Trophoblast cell (in vitro differentiated cells and primary cell): ENCODE data around the gene EEFSEC.

Experiments
- DNase-seq, 2 donors: peaks; one replicate each; pipeline ENCODE4 v3.0.0-alpha.2; 2016
- H2AFZ ChIP-seq: 2 replicates; pipeline ENCODE4 v1.6.1; 2013; ENCODE audit warnings: low read length, moderate library complexity, mild to moderate bottlenecking; ENCODE audit not compliant: insufficient read depth, poor library complexity
- H2AK5ac ChIP-seq: 2 replicates; pipeline ENCODE4 v1.6.1; 2013; ENCODE audit warnings: mild to moderate bottlenecking, low read length
- H2BK120ac ChIP-seq: 2 replicates; pipeline ENCODE4 v1.6.1; 2013; ENCODE audit warnings: low read length, mild to moderate bottlenecking, moderate library complexity; ENCODE audit not compliant: insufficient read depth, poor library complexity
- H2BK12ac ChIP-seq: 2 replicates; pipeline ENCODE4 v1.6.1; 2013; ENCODE audit warnings: mild to moderate bottlenecking, low read length, moderate library complexity
- H2BK5ac ChIP-seq: 2 replicates; pipeline ENCODE4 v1.6.1; 2013; ENCODE audit warnings: low read length, low read depth, moderate library complexity, mild to moderate bottlenecking; ENCODE audit not compliant: poor library complexity
- H3K14ac ChIP-seq: 2 replicates; pipeline ENCODE4 v1.6.1; 2013; ENCODE audit warnings: mild to moderate bottlenecking, low read length
- H3K18ac ChIP-seq: 2 replicates; pipeline ENCODE4 v1.6.1; 2013; ENCODE audit warnings: mild to moderate bottlenecking, low read length
- H3K23ac ChIP-seq: 2 replicates; pipeline ENCODE4 v1.6.1; 2013; ENCODE audit warnings: low read length
- H3K27ac ChIP-seq: 2 replicates; pipeline ENCODE4 v1.5.1; 2013; ENCODE audit warnings: low read depth, mild to moderate bottlenecking, inconsistent platforms, low read length, moderate library complexity
- H3K27me3 ChIP-seq: 2 replicates; pipeline ENCODE4 v1.6.1; 2013; ENCODE audit warnings: inconsistent platforms, mild to moderate bottlenecking, low read length, moderate library complexity; ENCODE audit not compliant: insufficient read depth
- H3K36me3 ChIP-seq, 2 experiments: 1 replicate in 1 of 2; 2 replicates in 1 of 2; pipeline ENCODE4 v1.6.1; 2013; ENCODE audit warnings: low read length in 2 of 2, mild to moderate bottlenecking in 2 of 2, moderate library complexity in 1 of 2; ENCODE audit not compliant: insufficient read depth in 2 of 2, control insufficient read depth in 1 of 2
- H3K4ac ChIP-seq: 2 replicates; pipeline ENCODE4 v1.6.1; 2013; ENCODE audit warnings: low read depth, mild to moderate bottlenecking, low read length, moderate library complexity
- H3K4me1 ChIP-seq, 2 experiments: 1 replicate in 1 of 2; 2 replicates in 1 of 2; pipeline ENCODE4 v1.6.1; 2013; ENCODE audit warnings: low read length in 2 of 2, mild to moderate bottlenecking in 2 of 2, moderate library complexity in 1 of 2; ENCODE audit not compliant: insufficient read depth in 2 of 2, control insufficient read depth in 1 of 2
- H3K4me2 ChIP-seq: 2 replicates; pipeline ENCODE4 v1.6.1; 2013; ENCODE audit warnings: inconsistent platforms, mild to moderate bottlenecking, low read length, moderate library complexity
- H3K4me3 ChIP-seq: 2 replicates; pipeline ENCODE4 v1.5.1; 2013; ENCODE audit warnings: mild to moderate bottlenecking, low read depth, low read length, inconsistent platforms
- H3K79me1 ChIP-seq: one replicate; pipeline ENCODE4 v1.6.1; 2013; ENCODE audit warnings: low read length
- H3K79me2 ChIP-seq: 2 replicates; pipeline ENCODE4 v1.6.1; 2013; ENCODE audit warnings: low read length, mild to moderate bottlenecking; ENCODE audit not compliant: control insufficient read depth, insufficient read depth, poor library complexity
- H3K9ac ChIP-seq: 2 replicates; pipeline ENCODE4 v1.6.1; 2013; ENCODE audit warnings: mild to moderate bottlenecking, low read length
- H3K9me3 ChIP-seq: 2 replicates; pipeline ENCODE4 v1.6.1; 2013; ENCODE audit warnings: low read depth, mild to moderate bottlenecking, control low read depth, inconsistent platforms, low read length; ENCODE audit not compliant: insufficient read depth
- H4K12ac ChIP-seq: 2 replicates; pipeline ENCODE4 v1.6.1; 2013; ENCODE audit warnings: low read depth, mild to moderate bottlenecking, low read length, moderate library complexity
- H4K8ac ChIP-seq: 2 replicates; pipeline ENCODE4 v1.6.1; 2013; ENCODE audit warnings: low read depth, mild to moderate bottlenecking, low read length, moderate library complexity
- H4K91ac ChIP-seq: one replicate; pipeline ENCODE4 v1.6.1; 2013; ENCODE audit warnings: low read depth, mild to moderate bottlenecking, low read length, moderate library complexity
- WGBS: extraction: QIAGEN DNeasy Blood & Tissue Kit; methylation state at CpG from one replicate; pipeline ENCODE4 v1.1.7; 2013; ENCODE audit warnings: missing lambda C conversion rate; ENCODE audit not compliant: insufficient read length, insufficient coverage; ENCODE audit errors: extremely low coverage; 5-methylcytosine and 5-hydroxymethylcytosine counted together

The EEFSEC gene

DNA sequence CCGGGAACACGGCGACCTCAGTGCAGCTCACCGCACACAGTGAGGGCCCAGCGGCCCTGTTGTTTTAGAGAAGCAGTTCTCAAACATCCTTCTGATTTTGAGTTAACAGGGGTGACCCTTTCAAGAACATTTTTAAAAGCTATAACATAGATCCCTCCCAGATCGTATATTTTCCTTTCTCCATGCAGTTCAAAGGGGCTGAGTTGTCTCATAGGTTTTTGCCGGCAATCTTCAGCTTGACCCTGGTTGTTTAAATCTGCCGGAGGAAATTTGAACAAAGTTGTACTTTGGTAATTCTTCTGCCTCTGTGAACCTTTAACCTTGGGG lies 14.3 kb downstream of the EEFSEC start:
- H3K9me3 ChIP-seq = peaks cover 6% of the 10 kb centered on the region
- no peak overlapping the region for H3K18ac ChIP-seq
- no peak overlapping the region for H3K14ac ChIP-seq
- H2BK5ac ChIP-seq = no peak overlapping the region
- H4K12ac ChIP-seq = no peak overlapping the region
- H3K27ac ChIP-seq = no peak overlapping the region
- no peak for DNase-seq
- no peak overlapping the region for H2BK120ac ChIP-seq
- no peak overlapping the region for H3K9ac ChIP-seq
- H2AFZ ChIP-seq = no peak overlapping the region
- no peaks in the 10 kb centered on the region for H3K79me2 ChIP-seq
- H3K23ac ChIP-seq = no peak overlapping the region
- no peaks in the 10 kb centered on the region for H3K79me1 ChIP-seq
- H4K8ac ChIP-seq = no peak overlapping the region
- H4K91ac ChIP-seq = no peak overlapping the region
- H3K4me2 ChIP-seq = no peak overlapping the region
- H3K4me1 ChIP-seq = peaks cover 0 to 3% of the 10 kb centered on the region in 2 experiments
- no peak overlapping the region for H3K4ac ChIP-seq
- H2BK12ac ChIP-seq = no peak overlapping the region
- WGBS = no CpG with 5 or more reads among the region's 8 CpGs
- no peak overlapping the region for H2AK5ac ChIP-seq
- no peaks in the 10 kb centered on the region for H3K36me3 ChIP-seq
- no peak overlapping the region for H3K4me3 ChIP-seq
- H3K27me3 ChIP-seq = no peaks in the 10 kb centered on the region

DNA sequence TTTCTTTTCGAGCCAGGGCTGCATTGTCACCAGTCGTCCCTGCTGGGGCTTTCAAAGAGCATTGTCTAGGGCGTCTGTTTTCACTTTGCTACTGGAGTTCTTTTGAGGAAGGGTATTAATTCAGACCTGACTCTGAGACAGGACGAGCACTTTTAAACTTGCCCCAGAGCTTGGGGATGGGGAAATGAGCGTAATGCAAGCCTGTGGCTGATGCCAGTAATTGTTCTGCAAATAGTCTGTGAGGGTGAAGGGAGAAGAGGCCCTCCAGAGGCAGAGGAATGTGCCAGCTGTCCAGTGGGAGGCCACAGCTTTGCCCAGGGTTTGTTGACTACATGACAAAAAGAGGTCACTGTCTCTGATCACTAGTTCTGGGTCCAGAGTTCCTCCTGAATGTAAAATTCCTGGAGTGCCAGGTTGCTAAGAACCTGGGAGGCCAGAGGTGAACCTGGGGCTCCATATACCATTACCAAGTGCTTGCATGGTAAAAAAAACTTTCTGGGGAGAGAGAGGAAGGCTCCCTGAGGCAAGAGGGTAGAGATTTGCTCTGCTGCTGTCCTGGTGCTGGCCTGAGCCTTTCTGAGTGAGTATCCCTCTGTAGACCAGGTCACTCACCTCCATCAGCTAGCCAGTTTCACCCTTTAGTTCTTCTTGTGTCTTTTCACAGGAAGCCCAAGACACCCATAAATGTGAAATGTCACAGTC lies 14.8 kb downstream of the EEFSEC start:
- Histone ChIP-seq H4K12ac (no peak overlapping the region), H3K36me3 (no peaks in the 10 kb centered on the region), H3K4me3 (no peak overlapping the region), H2BK120ac (no peak overlapping the region), H3K14ac (no peak overlapping the region), H3K79me1 (no peaks in the 10 kb centered on the region), H3K27ac (no peak overlapping the region), H3K27me3 (no peaks in the 10 kb centered on the region), H3K9me3 (peaks cover 6% of the 10 kb centered on the region), H4K8ac (no peak overlapping the region), H3K18ac (no peak overlapping the region), H3K4me2 (no peak overlapping the region), H3K79me2 (no peaks in the 10 kb centered on the region), H4K91ac (peak overlapping the region; percentile 12), H2AK5ac (no peak overlapping the region), H3K9ac (no peak overlapping the region), H3K4ac (no peak overlapping the region), H3K4me1 (peaks cover 0 to 3% of the 10 kb centered on the region in 2 experiments), H2BK5ac (no peak overlapping the region), H2AFZ (no peak overlapping the region), H2BK12ac (no peak overlapping the region), H3K23ac (no peak overlapping the region)
- no peak for DNase-seq
- WGBS = no CpG with 5 or more reads among the region's 5 CpGs

DNA sequence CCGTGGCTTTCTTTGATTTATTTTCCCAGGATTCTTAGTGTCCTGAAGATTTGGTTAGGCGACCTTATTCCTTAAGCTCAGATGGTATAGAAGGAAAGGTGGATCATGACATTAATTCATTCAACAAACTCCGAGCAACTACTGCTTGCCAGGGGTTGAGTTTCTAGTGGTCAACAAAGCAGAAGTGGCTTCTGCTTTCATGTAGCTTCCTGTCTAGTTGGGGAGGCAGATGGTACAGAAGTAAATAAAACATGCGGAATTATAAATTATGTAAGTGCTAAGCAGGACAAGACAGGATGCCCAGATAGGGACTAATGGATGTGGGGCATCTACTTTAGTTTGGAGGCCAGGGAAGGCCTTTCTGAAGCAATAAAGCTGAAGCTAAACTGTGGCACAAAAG lies 15.6 kb downstream of the EEFSEC start:
- WGBS = no CpG with 5 or more reads among the region's 4 CpGs

DNA sequence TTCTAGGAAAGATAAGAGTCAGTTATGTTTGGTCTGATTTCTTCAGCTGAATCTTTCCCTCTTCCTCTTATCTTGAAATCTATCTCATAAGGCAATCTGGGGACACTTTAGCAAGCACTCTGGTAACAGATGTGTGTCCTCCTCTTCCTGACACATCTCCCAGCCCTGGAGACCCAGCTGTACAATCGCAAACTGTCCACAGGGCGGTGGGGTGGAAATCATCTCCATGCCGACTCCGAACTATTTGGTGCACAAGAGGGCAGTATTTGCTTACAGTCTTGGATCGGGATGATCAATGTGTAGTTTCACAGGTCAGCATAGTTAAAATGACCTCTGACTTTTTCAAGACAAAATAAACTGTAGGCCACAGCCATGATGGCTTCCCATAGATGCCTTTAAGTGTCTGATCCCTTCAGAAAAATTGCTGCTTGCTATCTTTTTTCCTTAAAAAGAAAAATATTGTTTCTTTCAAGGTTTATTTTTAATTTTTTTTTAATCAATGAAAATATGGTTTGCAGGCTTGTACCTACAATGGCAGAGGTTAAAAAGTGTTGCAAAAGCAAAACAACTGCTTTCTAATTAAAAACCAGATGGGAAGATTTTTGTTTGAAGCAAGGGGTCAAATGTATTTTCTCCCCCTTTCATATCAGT lies 17.7 kb downstream of the EEFSEC start:
- H3K36me3 ChIP-seq = no peaks in the 10 kb centered on the region
- H3K4me1 ChIP-seq = peaks cover 2 to 3% of the 10 kb centered on the region in 2 experiments
- H3K27ac ChIP-seq = no peak overlapping the region
- H2AK5ac ChIP-seq = no peak overlapping the region
- H3K4me3 ChIP-seq = no peak overlapping the region
- no peak overlapping the region for H3K14ac ChIP-seq
- H3K4ac ChIP-seq = no peak overlapping the region
- no peak overlapping the region for H3K18ac ChIP-seq
- no peak overlapping the region for H4K8ac ChIP-seq
- no peak overlapping the region for H2BK5ac ChIP-seq
- H3K79me1 ChIP-seq = no peaks in the 10 kb centered on the region
- DNase-seq = peak; percentile 86 to 94
- no CpG with 5 or more reads among the region's 5 CpGs for WGBS
- no peak overlapping the region for H3K4me2 ChIP-seq
- H4K91ac ChIP-seq = no peak overlapping the region
- no peak overlapping the region for H2AFZ ChIP-seq
- no peak overlapping the region for H2BK12ac ChIP-seq
- H4K12ac ChIP-seq = no peak overlapping the region
- H3K9ac ChIP-seq = no peak overlapping the region
- H2BK120ac ChIP-seq = no peak overlapping the region
- H3K23ac ChIP-seq = no peak overlapping the region
- H3K79me2 ChIP-seq = no peaks in the 10 kb centered on the region
- H3K9me3 ChIP-seq = no peaks in the 10 kb centered on the region
- no peaks in the 10 kb centered on the region for H3K27me3 ChIP-seq

More for the DNA sequence above, 15.6 kb downstream of the EEFSEC start:
- Histone ChIP-seq H2BK5ac (no peak overlapping the region), H2AK5ac (no peak overlapping the region), H3K36me3 (no peaks in the 10 kb centered on the region), H3K23ac (no peak overlapping the region), H3K4me2 (no peak overlapping the region), H3K79me2 (no peaks in the 10 kb centered on the region), H2AFZ (no peak overlapping the region), H3K27ac (no peak overlapping the region), H3K79me1 (no peaks in the 10 kb centered on the region), H4K91ac (no peak overlapping the region), H3K27me3 (no peaks in the 10 kb centered on the region), H4K12ac (no peak overlapping the region), H3K9me3 (peaks cover 5% of the 10 kb centered on the region), H4K8ac (no peak overlapping the region), H3K4ac (no peak overlapping the region), H3K4me3 (no peak overlapping the region), H3K14ac (no peak overlapping the region), H2BK120ac (no peak overlapping the region), H2BK12ac (no peak overlapping the region), H3K4me1 (peaks cover 0 to 3% of the 10 kb centered on the region in 2 experiments), H3K9ac (no peak overlapping the region), H3K18ac (no peak overlapping the region)
- no peak for DNase-seq
